ENCODE data around the gene ALG14. TPM values are rescaled to one million over a fixed set of nuclear protein-coding genes. Genes with fewer than 3 reads are reported as not detected.

Gene ALG14
- total RNA-seq, 1 experiment from 2014 or later = 5.7 TPM

DNA sequence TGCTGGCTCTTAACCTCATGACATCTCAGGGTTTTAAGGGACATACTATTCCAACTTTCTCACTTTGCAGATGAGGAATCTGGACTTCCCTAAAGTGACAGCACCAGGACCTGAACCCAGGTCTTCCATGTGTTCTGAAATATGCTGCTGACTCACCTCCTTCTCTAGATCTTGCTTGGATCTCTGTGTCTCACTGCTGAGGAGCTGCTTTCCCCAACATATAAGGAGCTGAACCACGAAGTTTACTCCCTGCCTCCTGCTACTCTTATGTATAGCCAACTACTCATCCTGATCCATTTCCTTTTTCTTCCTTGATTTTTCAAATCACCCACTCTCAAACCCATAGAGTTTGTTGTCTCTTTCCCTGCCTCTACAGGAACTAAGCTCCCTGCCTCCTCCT is 38.2 kb downstream of the ALG14 start:
- Histone ChIP-seq H3K9me2 (ENCODE audit: insufficient read depth) (no peaks in the 10 kb centered on the region), H3K36me3 (ENCODE audit: control insufficient read depth in 1 of 2, insufficient read depth in 2 of 2, low read length in 2 of 2) (no peaks in the 10 kb centered on the region), H3K79me2 (ENCODE audit: insufficient read depth, low read length) (no peaks in the 10 kb centered on the region), H2AFZ (ENCODE audit: low read depth, low read length, poor library complexity, severe bottlenecking) (no peak overlapping the region), H3K27ac (ENCODE audit: low read depth, low read length) (no peak overlapping the region), H3K4me1 (ENCODE audit: control insufficient read depth in 1 of 2, insufficient read depth in 2 of 2, low read length in 2 of 2) (peaks cover 0 to 5% of the 10 kb centered on the region in 2 experiments; a peak in 2 of 4 replicates), H3K9me3 (ENCODE audit: control insufficient read depth in 1 of 2, insufficient read depth in 1 of 2, low read depth in 1 of 2, low read length in 2 of 2) (no peaks in the 10 kb centered on the region), H4K20me1 (ENCODE audit: insufficient read depth) (no peaks in the 10 kb centered on the region), H3K4me3 (replicated peaks in 1 of 2; ENCODE audit: low read depth in 1 of 2, low read length in 2 of 2) (no peak overlapping the region), H3K27me3 (ENCODE audit: insufficient read depth, low read length) (no peaks in the 10 kb centered on the region), H3K9ac (ENCODE audit: low read length) (no peak overlapping the region), H3K4me2 (ENCODE audit: low read length) (no peak overlapping the region)
- TF ChIP-seq, protein P1, sequence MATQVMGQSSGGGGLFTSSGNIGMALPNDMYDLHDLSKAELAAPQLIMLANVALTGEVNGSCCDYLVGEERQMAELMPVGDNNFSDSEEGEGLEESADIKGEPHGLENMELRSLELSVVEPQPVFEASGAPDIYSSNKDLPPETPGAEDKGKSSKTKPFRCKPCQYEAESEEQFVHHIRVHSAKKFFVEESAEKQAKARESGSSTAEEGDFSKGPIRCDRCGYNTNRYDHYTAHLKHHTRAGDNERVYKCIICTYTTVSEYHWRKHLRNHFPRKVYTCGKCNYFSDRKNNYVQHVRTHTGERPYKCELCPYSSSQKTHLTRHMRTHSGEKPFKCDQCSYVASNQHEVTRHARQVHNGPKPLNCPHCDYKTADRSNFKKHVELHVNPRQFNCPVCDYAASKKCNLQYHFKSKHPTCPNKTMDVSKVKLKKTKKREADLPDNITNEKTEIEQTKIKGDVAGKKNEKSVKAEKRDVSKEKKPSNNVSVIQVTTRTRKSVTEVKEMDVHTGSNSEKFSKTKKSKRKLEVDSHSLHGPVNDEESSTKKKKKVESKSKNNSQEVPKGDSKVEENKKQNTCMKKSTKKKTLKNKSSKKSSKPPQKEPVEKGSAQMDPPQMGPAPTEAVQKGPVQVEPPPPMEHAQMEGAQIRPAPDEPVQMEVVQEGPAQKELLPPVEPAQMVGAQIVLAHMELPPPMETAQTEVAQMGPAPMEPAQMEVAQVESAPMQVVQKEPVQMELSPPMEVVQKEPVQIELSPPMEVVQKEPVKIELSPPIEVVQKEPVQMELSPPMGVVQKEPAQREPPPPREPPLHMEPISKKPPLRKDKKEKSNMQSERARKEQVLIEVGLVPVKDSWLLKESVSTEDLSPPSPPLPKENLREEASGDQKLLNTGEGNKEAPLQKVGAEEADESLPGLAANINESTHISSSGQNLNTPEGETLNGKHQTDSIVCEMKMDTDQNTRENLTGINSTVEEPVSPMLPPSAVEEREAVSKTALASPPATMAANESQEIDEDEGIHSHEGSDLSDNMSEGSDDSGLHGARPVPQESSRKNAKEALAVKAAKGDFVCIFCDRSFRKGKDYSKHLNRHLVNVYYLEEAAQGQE (IDR thresholded peaks at IDR 0.05; ENCODE audit: low read depth) = no peak
- TF ChIP-seq CBX3 (IDR thresholded peaks at IDR 0.05; ENCODE audit: low read depth) = no peak
- TF ChIP-seq EGR1 (IDR thresholded peaks at IDR 0.05; ENCODE audit: low read depth) = no peak
- TF ChIP-seq SIN3A (IDR thresholded peaks at IDR 0.05; ENCODE audit: low read depth) = no peak
- no peak for TF ChIP-seq EZH2 (IDR thresholded peaks at IDR 0.05)
- POLR2A ChIA-PET = no interaction called here
- CTCF ChIA-PET = interaction anchor here (0.8 kb wide), 1 partner anchor 180 kb away, joined by 4 read pairs; no protein-coding TSS in a partner anchor
- intact Hi-C loops (cut with micrococcal nuclease) = no loop called here
- RAD21 ChIA-PET (ENCODE audit: low non-redundant PET in 1 of 2, low total read pairs in 2 of 2, uncharacterized antibody in 2 of 2, unreplicated experiment in 2 of 2) = no interaction called here
- ATAC-seq (no peak), DNase-seq (ENCODE audit: low read depth, low spot score) (no peak)
- BruUV-seq (replicated peaks) = no TSS peak

GRCh38 chr1:95033843-95034242 is 38.9 kb downstream of the ALG14 start:
- Histone ChIP-seq H3K9me2 (ENCODE audit: insufficient read depth) (no peaks in the 10 kb centered on the region), H3K79me2 (ENCODE audit: insufficient read depth, low read length) (no peaks in the 10 kb centered on the region), H3K4me3 (replicated peaks in 1 of 2; ENCODE audit: low read depth in 1 of 2, low read length in 2 of 2) (no peak overlapping the region), H3K9ac (ENCODE audit: low read length) (no peak overlapping the region), H3K4me1 (ENCODE audit: control insufficient read depth in 1 of 2, insufficient read depth in 2 of 2, low read length in 2 of 2) (no peaks in the 10 kb centered on the region), H3K4me2 (ENCODE audit: low read length) (no peak overlapping the region), H4K20me1 (ENCODE audit: insufficient read depth) (no peaks in the 10 kb centered on the region), H3K9me3 (ENCODE audit: control insufficient read depth in 1 of 2, insufficient read depth in 1 of 2, low read depth in 1 of 2, low read length in 2 of 2) (no peaks in the 10 kb centered on the region), H2AFZ (ENCODE audit: low read depth, low read length, poor library complexity, severe bottlenecking) (no peak overlapping the region), H3K27ac (ENCODE audit: low read depth, low read length) (no peak overlapping the region), H3K36me3 (ENCODE audit: control insufficient read depth in 1 of 2, insufficient read depth in 2 of 2, low read length in 2 of 2) (no peaks in the 10 kb centered on the region), H3K27me3 (ENCODE audit: insufficient read depth, low read length) (no peaks in the 10 kb centered on the region)
- intact Hi-C loops (cut with micrococcal nuclease) = no loop called here
- no TSS peak for BruUV-seq (replicated peaks)
- POLR2A ChIA-PET = no interaction called here
- RAD21 ChIA-PET (ENCODE audit: low non-redundant PET in 1 of 2, low total read pairs in 2 of 2, uncharacterized antibody in 2 of 2, unreplicated experiment in 2 of 2) = no interaction called here
- ATAC-seq = no peak
- CTCF ChIA-PET = no interaction called here
- TF ChIP-seq EGR1 (IDR thresholded peaks at IDR 0.05; ENCODE audit: low read depth) (no peak), JUND (IDR thresholded peaks at IDR 0.05) (no peak), RAD21 (IDR thresholded peaks at IDR 0.05; ENCODE audit: low read depth) (no peak), CBX3 (IDR thresholded peaks at IDR 0.05; ENCODE audit: low read depth) (no peak), SP1 (IDR thresholded peaks at IDR 0.05; ENCODE audit: low read depth) (no peak), EZH2phosphoT487 (IDR thresholded peaks at IDR 0.05; ENCODE audit: borderline replicate concordance) (no peak)
- DNase-seq (ENCODE audit: low read depth, low spot score) = no peak

Data from HCT116 (cell line).